Stomach (tissue), 9 donors: ENCODE measurements around the gene IL17RE. TPM values are rescaled to one million over a fixed set of nuclear protein-coding genes. Genes with fewer than 3 reads are reported as not detected.

ENCODE experiments used
- DNase-seq, 2 donors: peaks; one replicate each; pipeline versions ENCODE4 v3.0.0 to v3.0.0-alpha.2; 2013 to 2019
- H3K27ac ChIP-seq, 5 donors: fragments of 200-600 bp in 4 of 5; sonication (generic) in 4 of 5; one replicate each; pipeline ENCODE4 v1.5.1; 2013 to 2019; ENCODE audit warnings: mild to moderate bottlenecking in 1 of 5, moderate library complexity in 1 of 5
- H3K27me3 ChIP-seq, 3 donors: fragments of 200-600 bp; sonication (generic); one replicate each; pipeline ENCODE4 v1.5.1; 2017 to 2019; ENCODE audit warnings: mixed run types in 1 of 3
- H3K36me3 ChIP-seq, 4 donors: fragments of 200-600 bp; sonication (generic); 1 replicate in 3 of 4; 2 replicates in 1 of 4; pipeline ENCODE4 v1.5.1; 2016 to 2019
- H3K4me1 ChIP-seq, 4 donors: fragments of 200-600 bp; sonication (generic); one replicate each; pipeline ENCODE4 v1.5.1; 2016 to 2019
- H3K4me3 ChIP-seq, 4 donors: fragments of 200-600 bp; sonication (generic) in 3 of 4; one replicate each; pipeline ENCODE4 v1.5.1; 2016 to 2019; ENCODE audit warnings: mild to moderate bottlenecking in 1 of 4
- H3K9me3 ChIP-seq, 4 donors: fragments of 200-600 bp; sonication (generic); one replicate each; pipeline ENCODE4 v1.5.1; 2016 to 2019
- CTCF ChIP-seq, 7 experiments: fragments of 450-650 bp in 4 of 7; fragments of 200-600 bp in 3 of 7; sonication (generic) in 3 of 7; IDR thresholded peaks; one replicate each; pipeline ENCODE4 v1.5.1; 2016 to 2019; ENCODE audit warnings: antibody characterized with exemption in 7 of 7, control low read depth in 2 of 7, mild to moderate bottlenecking in 1 of 7
- EP300 ChIP-seq: sonication (generic); formaldehyde crosslinking; IDR thresholded peaks from one replicate; pipeline ENCODE4 v1.6.1; 2017; ENCODE audit warnings: antibody characterized with exemption
- POLR2A ChIP-seq, 4 donors: fragments of 450-650 bp; IDR thresholded peaks; one replicate each; pipeline ENCODE4 v1.6.1; 2016; ENCODE audit warnings: antibody characterized with exemption in 4 of 4, control low read depth in 2 of 4, mild to moderate bottlenecking in 1 of 4, moderate library complexity in 1 of 4
- POLR2AphosphoS5 ChIP-seq, 3 donors: sonication (generic); formaldehyde crosslinking; IDR thresholded peaks; one replicate each; pipeline ENCODE4 v1.6.1; 2016; ENCODE audit warnings: antibody characterized with exemption in 3 of 3
- WGBS, 5 donors: extraction: QIAGEN DNeasy Blood & Tissue Kit in 3 of 5; methylation state at CpG; one replicate each; pipeline versions ENCODE4 v1.1.5 to v1.1.7; 2013 to 2018; 5-methylcytosine and 5-hydroxymethylcytosine counted together
- intact Hi-C: fragments of 100-400 bp; cut with DNase I; formaldehyde crosslinking; loops from one replicate; pipeline ENCODE4 v1.15.1; 2023; ENCODE audit warnings: low total_unique reads
- polyA plus RNA-seq, 3 donors: library from polyadenylated mRNA; stranded (reverse); fragments of 200-250 nt; gene quantifications; one replicate each; pipeline ENCODE4 v1.2.3, GENCODE V29; 2013
- total RNA-seq, 5 donors: library from RNA; depleted of rRNA; stranded (reverse); fragments of >200 nt; gene quantifications; one replicate each; pipeline versions ENCODE4 v1.1.0 to v1.2.3, GENCODE V29; 2014 to 2016
- donor health status: healthy with polysubstance abuse.
- donor health status: Bipolar disorder and iron deficiency.
- donor health status: healthy.

IL17RE gene
- total and polyA plus RNA-seq, 8 donors: 10.3 to 301 (median 40.7) TPM

DNA sequence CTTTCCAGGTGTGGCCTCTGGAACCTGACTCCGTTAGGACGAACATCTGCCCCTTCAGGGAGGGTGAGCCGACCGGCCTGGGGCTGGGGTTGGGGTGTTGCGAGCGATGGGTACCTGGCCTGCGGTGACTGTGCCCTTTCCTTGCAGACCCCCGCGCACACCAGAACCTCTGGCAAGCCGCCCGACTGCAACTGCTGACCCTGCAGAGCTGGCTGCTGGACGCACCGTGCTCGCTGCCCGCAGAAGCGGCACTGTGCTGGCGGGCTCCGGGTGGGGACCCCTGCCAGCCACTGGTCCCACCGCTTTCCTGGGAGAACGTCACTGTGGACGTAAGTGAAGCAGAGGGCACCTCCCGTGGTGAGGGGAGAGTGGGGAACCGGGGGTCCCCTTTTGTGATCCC, 25.5 kb downstream of the IL17RE start:
- 89 to 96% (median 94%) methylated on average over 23 of the region's 23 CpGs for WGBS, 5 donors
- no peaks in the 10 kb centered on the region for H3K9me3 ChIP-seq

GRCh38 chr3:9930804-9931418, 28.3 kb downstream of the IL17RE start:
- 93 to 97% (median 95%) methylated on average over 4 of the region's 4 CpGs for WGBS, 5 donors

More for the DNA sequence above, 25.5 kb downstream of the IL17RE start:
- intact Hi-C loops: no loop called here
- no peak overlapping the region for H3K4me3 ChIP-seq
- peaks cover 0 to 73% (median 61%) of the 10 kb centered on the region in 4 donors for H3K36me3 ChIP-seq
- TF ChIP-seq CTCF (IDR thresholded peaks at IDR 0.05): no peak
- TF ChIP-seq POLR2AphosphoS5 (IDR thresholded peaks at IDR 0.05): no peak
- no peak for TF ChIP-seq POLR2A (IDR thresholded peaks at IDR 0.05)
- no peak for TF ChIP-seq EP300
- no peak overlapping the region for H3K27ac ChIP-seq
- DNase-seq: no peak
- peaks cover 0 to 17% (median 13%) of the 10 kb centered on the region in 4 donors for H3K4me1 ChIP-seq
- no peaks in the 10 kb centered on the region for H3K27me3 ChIP-seq

DNA sequence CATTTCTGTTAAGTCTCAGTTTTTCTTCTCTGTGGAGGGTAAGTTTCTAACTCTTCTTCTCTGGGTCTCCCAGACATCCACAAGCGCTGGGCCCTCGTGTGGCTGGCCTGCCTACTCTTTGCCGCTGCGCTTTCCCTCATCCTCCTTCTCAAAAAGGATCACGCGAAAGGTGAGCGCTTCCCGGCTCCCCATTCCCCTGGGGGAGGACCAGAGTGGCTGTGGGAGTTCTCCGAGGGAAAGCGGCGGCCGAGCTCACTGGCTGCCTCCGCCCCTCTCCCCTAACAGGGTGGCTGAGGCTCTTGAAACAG, 29.8 kb downstream of the IL17RE start:
- TF ChIP-seq POLR2AphosphoS5 (IDR thresholded peaks at IDR 0.05): peak in 1 of 3 donors; percentile 7
- TF ChIP-seq EP300: no peak
- TF ChIP-seq POLR2A (IDR thresholded peaks at IDR 0.05): no peak
- intact Hi-C loops: no loop called here
- peak overlapping the region; percentile 64 to 78 (median 76) for H3K4me3 ChIP-seq
- WGBS, 5 donors: 3 to 10% (median 7%) methylated on average over 8 to 13 of the region's 13 CpGs
- no peak for DNase-seq
- no peaks in the 10 kb centered on the region for H3K27me3 ChIP-seq
- H3K27ac ChIP-seq: peak overlapping the region; percentile 93 to 98 (median 95)
- H3K36me3 ChIP-seq: peaks cover 0 to 51% (median 38%) of the 10 kb centered on the region in 4 donors
- H3K9me3 ChIP-seq: no peaks in the 10 kb centered on the region
- H3K4me1 ChIP-seq: peaks cover 12 to 51% (median 45%) of the 10 kb centered on the region in 4 donors

More at GRCh38 chr3:9930804-9931418, 28.3 kb downstream of the IL17RE start:
- H3K4me1 ChIP-seq: peaks cover 12 to 37% (median 34%) of the 10 kb centered on the region in 4 donors
- no peak overlapping the region for H3K4me3 ChIP-seq
- H3K27me3 ChIP-seq: no peaks in the 10 kb centered on the region
- no peak for DNase-seq
- H3K27ac ChIP-seq: no peak overlapping the region
- no peaks in the 10 kb centered on the region for H3K9me3 ChIP-seq
- no peak for TF ChIP-seq POLR2A (IDR thresholded peaks at IDR 0.05)
- TF ChIP-seq POLR2AphosphoS5 (IDR thresholded peaks at IDR 0.05): no peak
- no peak for TF ChIP-seq EP300
- peak in 1 of 7 experiments; percentile 6 for TF ChIP-seq CTCF (IDR thresholded peaks at IDR 0.05)
- intact Hi-C loops: no loop called here
- peaks cover 0 to 49% (median 38%) of the 10 kb centered on the region in 4 donors for H3K36me3 ChIP-seq

DNA sequence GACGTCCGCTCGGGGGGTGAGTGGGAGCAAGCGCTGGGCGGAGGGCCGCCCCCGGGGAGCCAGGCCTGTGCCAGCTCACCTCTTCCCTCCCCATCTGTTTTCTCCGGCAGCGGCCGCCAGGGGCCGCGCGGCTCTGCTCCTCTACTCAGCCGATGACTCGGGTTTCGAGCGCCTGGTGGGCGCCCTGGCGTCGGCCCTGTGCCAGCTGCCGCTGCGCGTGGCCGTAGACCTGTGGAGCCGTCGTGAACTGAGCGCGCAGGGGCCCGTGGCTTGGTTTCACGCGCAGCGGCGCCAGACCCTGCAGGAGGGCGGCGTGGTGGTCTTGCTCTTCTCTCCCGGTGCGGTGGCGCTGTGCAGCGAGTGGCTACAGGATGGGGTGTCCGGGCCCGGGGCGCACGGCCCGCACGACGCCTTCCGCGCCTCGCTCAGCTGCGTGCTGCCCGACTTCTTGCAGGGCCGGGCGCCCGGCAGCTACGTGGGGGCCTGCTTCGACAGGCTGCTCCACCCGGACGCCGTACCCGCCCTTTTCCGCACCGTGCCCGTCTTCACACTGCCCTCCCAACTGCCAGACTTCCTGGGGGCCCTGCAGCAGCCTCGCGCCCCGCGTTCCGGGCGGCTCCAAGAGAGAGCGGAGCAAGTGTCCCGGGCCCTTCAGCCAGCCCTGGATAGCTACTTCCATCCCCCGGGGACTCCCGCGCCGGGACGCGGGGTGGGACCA, 30.4 kb downstream of the IL17RE start:
- H3K4me1 ChIP-seq: peaks cover 12 to 53% (median 47%) of the 10 kb centered on the region in 4 donors
- no peaks in the 10 kb centered on the region for H3K27me3 ChIP-seq
- intact Hi-C loops: no loop called here
- H3K36me3 ChIP-seq: peaks cover 3 to 51% (median 41%) of the 10 kb centered on the region in 4 donors
- H3K4me3 ChIP-seq: peak overlapping the region; percentile 64 to 78 (median 76)
- no peaks in the 10 kb centered on the region for H3K9me3 ChIP-seq
- H3K27ac ChIP-seq: peak overlapping the region; percentile 93 to 98 (median 95)
- WGBS, 5 donors: 0 to 1% (median 0%) methylated on average over 14 to 77 of the region's 77 CpGs
- TF ChIP-seq CTCF (IDR thresholded peaks at IDR 0.05) (peak in 5 of 7 experiments; percentile 65 to 82 (median 72)), EP300 (no peak), POLR2AphosphoS5 (IDR thresholded peaks at IDR 0.05) (peak; percentile 0 to 57 (median 1))
- peak; percentile 83 to 94 for DNase-seq
